Smooth muscle cell (in vitro differentiated cells): ENCODE results near the gene AK4. TPM values are rescaled to one million over a fixed set of nuclear protein-coding genes. Genes with fewer than 3 reads are reported as not detected.

Experiments used
- DNase-seq: peaks from one replicate; lab custom pipeline; 2025; ENCODE audit not compliant: unreplicated experiment; lab: John Stamatoyannopoulos, UW
- H2AFZ ChIP-seq: fragments of 200-600 bp; sonication (generic); 2 replicates; pipeline ENCODE4 v1.6.0; 2016; ENCODE audit warnings: antibody characterized with exemption, low read depth, mild to moderate bottlenecking
- H3F3A ChIP-seq: fragments of 200-600 bp; sonication (generic); 2 replicates; pipeline ENCODE4 v1.6.0; 2017; ENCODE audit warnings: antibody characterized with exemption, low read depth
- H3K27ac ChIP-seq: fragments of 200-600 bp; sonication (generic); 2 replicates; pipeline ENCODE4 v1.5.1; 2016; ENCODE audit warnings: low read depth, mild to moderate bottlenecking
- H3K27me3 ChIP-seq: fragments of 200-600 bp; sonication (generic); 2 replicates; pipeline ENCODE4 v1.6.1; 2016; ENCODE audit warnings: low read depth, mild to moderate bottlenecking
- H3K36me3 ChIP-seq: fragments of 200-600 bp; sonication (generic); 2 replicates; pipeline ENCODE4 v1.5.1; 2016; ENCODE audit warnings: low read depth
- H3K4me1 ChIP-seq: fragments of 200-600 bp; sonication (generic); 2 replicates; pipeline ENCODE4 v1.5.1; 2016; ENCODE audit warnings: low read depth
- H3K4me2 ChIP-seq: fragments of 200-600 bp; sonication (generic); 2 replicates; pipeline ENCODE4 v1.6.0; 2016; ENCODE audit warnings: mild to moderate bottlenecking
- H3K4me3 ChIP-seq: fragments of 200-600 bp; sonication (generic); 2 replicates; pipeline ENCODE4 v1.5.1; 2016; ENCODE audit warnings: mild to moderate bottlenecking
- H3K79me2 ChIP-seq: fragments of 200-600 bp; sonication (generic); 2 replicates; pipeline ENCODE4 v1.6.0; 2016; ENCODE audit warnings: low read depth, mild to moderate bottlenecking
- H3K9ac ChIP-seq: fragments of 200-600 bp; sonication (generic); 2 replicates; pipeline ENCODE4 v1.6.0; 2016; ENCODE audit warnings: low read depth
- H3K9me3 ChIP-seq: fragments of 200-600 bp; sonication (generic); replicated peaks from 2 replicates; pipeline ENCODE4 v1.5.1; 2016; ENCODE audit warnings: low read depth
- H4K20me1 ChIP-seq: fragments of 200-600 bp; sonication (generic); 2 replicates; pipeline ENCODE4 v1.6.0; 2016; ENCODE audit warnings: low read depth
- WGBS: methylation state at CpG from one replicate; pipeline ENCODE4 v1.1.7; 2016; ENCODE audit warnings: low lambda C conversion rate; 5-methylcytosine and 5-hydroxymethylcytosine counted together
- polyA plus RNA-seq: library from polyadenylated mRNA; unstranded; fragments of >200 nt; fragmentation: Nextera tagmentation; extraction: Ambion mirVana; gene quantifications from 2 replicates; pipeline ENCODE4 v1.2.1, GENCODE V29; 2016
- total RNA-seq: library from RNA; depleted of rRNA; stranded (reverse); fragments of >200 nt; gene quantifications from 2 replicates; pipeline ENCODE4 v1.2.3, GENCODE V29; 2014
- TF ChIP-seq, protein P1 (sequence below): fragments of 200-600 bp; sonication (generic); IDR thresholded peaks from 2 replicates; pipeline ENCODE4 v1.5.1; 2017; ENCODE audit warnings: borderline replicate concordance, mild to moderate bottlenecking, antibody characterized with exemption; ENCODE audit not compliant: insufficient read depth, poor library complexity, severe bottlenecking

AK4 gene
- total and polyA plus RNA-seq, 2 experiments from 2014 or later, result 52.9 to 61.4 TPM

DNA sequence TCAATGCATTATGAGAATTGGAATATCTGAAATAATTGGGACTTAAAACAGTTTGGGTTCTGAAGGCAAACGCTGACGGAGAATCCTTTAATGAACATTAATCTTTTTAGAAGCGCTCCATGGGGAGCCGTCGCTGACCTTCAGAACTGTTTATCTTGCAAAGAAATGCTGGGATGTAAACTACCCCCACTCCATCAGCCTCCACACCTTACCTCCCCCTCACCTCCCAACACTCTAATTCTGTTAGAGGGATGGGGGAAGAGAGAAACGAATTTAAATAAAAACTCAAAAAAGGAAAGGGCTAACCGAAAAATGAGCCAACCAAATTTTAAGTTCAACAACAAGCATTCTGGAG lies 117.3 kb downstream of the AK4 start:
- Histone ChIP-seq H3K4me1 (peaks cover 7% of the 10 kb centered on the region), H4K20me1 (no peaks in the 10 kb centered on the region), H3K9me3 (no peaks in the 10 kb centered on the region), H3K4me3 (peak overlapping the region; percentile 60), H3K27me3 (no peaks in the 10 kb centered on the region), H3K79me2 (no peaks in the 10 kb centered on the region), H3K27ac (no peak overlapping the region), H3K4me2 (peak overlapping the region; percentile 97), H3F3A (peaks cover 9% of the 10 kb centered on the region), H3K36me3 (no peaks in the 10 kb centered on the region), H2AFZ (peak overlapping the region; percentile 89), H3K9ac (no peak overlapping the region)
- TF ChIP-seq, protein P1, sequence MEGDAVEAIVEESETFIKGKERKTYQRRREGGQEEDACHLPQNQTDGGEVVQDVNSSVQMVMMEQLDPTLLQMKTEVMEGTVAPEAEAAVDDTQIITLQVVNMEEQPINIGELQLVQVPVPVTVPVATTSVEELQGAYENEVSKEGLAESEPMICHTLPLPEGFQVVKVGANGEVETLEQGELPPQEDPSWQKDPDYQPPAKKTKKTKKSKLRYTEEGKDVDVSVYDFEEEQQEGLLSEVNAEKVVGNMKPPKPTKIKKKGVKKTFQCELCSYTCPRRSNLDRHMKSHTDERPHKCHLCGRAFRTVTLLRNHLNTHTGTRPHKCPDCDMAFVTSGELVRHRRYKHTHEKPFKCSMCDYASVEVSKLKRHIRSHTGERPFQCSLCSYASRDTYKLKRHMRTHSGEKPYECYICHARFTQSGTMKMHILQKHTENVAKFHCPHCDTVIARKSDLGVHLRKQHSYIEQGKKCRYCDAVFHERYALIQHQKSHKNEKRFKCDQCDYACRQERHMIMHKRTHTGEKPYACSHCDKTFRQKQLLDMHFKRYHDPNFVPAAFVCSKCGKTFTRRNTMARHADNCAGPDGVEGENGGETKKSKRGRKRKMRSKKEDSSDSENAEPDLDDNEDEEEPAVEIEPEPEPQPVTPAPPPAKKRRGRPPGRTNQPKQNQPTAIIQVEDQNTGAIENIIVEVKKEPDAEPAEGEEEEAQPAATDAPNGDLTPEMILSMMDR, result no peak
- no peak for DNase-seq
- 9% methylated on average over 7 of the region's 7 CpGs for WGBS

DNA sequence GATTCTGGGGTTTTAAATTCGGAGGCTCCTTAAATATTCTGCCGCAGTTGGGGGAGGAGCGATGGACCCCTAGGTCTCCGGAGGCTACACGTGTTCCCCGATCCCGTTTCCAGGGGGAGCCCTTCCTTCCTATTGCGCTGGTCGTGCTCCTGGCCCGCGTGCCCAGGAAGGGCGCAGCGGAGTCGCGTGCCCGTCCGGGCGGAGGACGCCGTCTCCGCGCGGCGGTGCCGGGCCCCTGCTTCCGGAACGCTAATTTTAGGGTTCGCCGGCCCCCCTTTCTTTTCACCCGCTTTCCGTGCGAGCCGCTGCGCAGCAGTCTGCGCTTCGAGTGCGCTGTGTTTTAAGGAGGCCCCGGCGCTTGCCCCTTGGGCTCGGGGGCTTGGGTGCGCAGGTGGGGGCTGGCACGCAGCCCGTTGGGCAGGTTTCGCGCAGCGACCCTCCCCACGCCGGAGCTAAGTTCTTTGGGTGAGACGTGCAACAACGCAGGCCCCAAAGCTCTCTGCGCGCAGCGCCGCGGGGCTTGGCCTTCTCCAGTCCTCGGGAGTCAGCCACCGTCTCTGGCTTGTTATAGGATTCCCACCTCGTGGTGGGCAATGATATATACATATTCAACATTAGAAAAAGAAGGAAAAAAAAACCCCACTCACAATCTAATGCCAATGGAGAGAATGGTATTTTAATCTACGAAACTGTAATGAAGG lies 117.8 kb downstream of the AK4 start:
- DNase-seq, result no peak

DNA sequence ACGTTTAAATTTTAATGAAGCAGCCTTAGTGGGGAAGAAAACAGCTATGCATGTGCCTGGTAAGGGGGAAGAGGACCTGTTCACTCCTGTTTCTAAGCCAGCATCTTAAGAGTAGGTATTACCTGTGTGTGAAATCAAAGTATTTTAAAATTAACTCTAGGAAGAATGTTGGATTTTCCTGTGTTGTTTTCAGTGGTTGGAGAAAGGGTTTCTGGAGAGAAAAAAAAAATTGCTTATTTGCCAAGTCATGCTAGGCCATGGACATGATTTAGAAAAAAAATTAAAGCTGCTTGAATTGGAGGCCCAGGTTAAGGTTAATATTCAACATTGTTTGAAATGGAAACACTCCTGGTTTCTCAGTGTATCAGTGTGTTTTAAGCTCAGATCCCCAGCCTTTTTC lies 118.5 kb downstream of the AK4 start:
- no peak overlapping the region for H3K9ac ChIP-seq
- no peaks in the 10 kb centered on the region for H3K9me3 ChIP-seq
- TF ChIP-seq, protein P1, result no peak
- no peaks in the 10 kb centered on the region for H3K36me3 ChIP-seq
- DNase-seq, result no peak
- H3K79me2 ChIP-seq, result no peaks in the 10 kb centered on the region
- H3K4me3 ChIP-seq, result peak overlapping the region; percentile 60
- peaks cover 7% of the 10 kb centered on the region for H3K4me1 ChIP-seq
- 7% methylated on average over 1 of the region's 1 CpG for WGBS
- H3K27me3 ChIP-seq, result no peaks in the 10 kb centered on the region
- peak overlapping the region; percentile 89 for H2AFZ ChIP-seq
- peak overlapping the region; percentile 97 for H3K4me2 ChIP-seq
- no peaks in the 10 kb centered on the region for H4K20me1 ChIP-seq
- H3K27ac ChIP-seq, result no peak overlapping the region
- H3F3A ChIP-seq, result no peaks in the 10 kb centered on the region

More for the DNA sequence above, 117.8 kb downstream of the AK4 start:
- H3K36me3 ChIP-seq, result no peaks in the 10 kb centered on the region
- H2AFZ ChIP-seq, result peak overlapping the region; percentile 89
- H3K4me3 ChIP-seq, result peak overlapping the region; percentile 60
- no peaks in the 10 kb centered on the region for H3K79me2 ChIP-seq
- no peaks in the 10 kb centered on the region for H3K9me3 ChIP-seq
- 2% methylated on average over 58 of the region's 59 CpGs for WGBS
- H3K9ac ChIP-seq, result peak overlapping the region; percentile 16
- H3K27ac ChIP-seq, result no peak overlapping the region
- peaks cover 7% of the 10 kb centered on the region for H3K4me1 ChIP-seq
- peak overlapping the region; percentile 97 for H3K4me2 ChIP-seq
- TF ChIP-seq, protein P1, result peak; percentile 13
- no peaks in the 10 kb centered on the region for H4K20me1 ChIP-seq
- no peaks in the 10 kb centered on the region for H3K27me3 ChIP-seq
- peaks cover 4% of the 10 kb centered on the region for H3F3A ChIP-seq

DNA sequence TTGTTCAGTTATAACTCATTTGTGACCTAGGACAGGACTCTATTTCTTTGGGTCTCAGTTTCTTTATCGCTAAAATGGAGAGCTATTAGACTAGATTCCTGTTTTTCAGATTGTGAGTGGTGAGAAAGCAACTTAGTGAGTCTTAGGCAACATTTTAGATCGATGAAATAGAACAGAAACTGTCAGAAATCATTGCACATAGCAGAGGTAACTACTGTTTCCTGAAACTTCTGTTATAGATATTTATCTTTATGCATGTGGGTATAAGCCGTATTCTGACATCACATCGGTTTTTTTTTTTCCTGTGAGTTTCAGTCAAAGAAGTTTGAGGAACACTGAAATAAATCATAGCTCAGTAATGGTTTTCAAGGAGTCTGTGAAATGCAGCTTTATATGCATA lies 119.3 kb downstream of the AK4 start:
- no peaks in the 10 kb centered on the region for H3K36me3 ChIP-seq
- H3K4me3 ChIP-seq, result no peak overlapping the region
- H3K79me2 ChIP-seq, result no peaks in the 10 kb centered on the region
- H3K4me1 ChIP-seq, result peaks cover 7% of the 10 kb centered on the region
- H3K4me2 ChIP-seq, result no peak overlapping the region
- no peaks in the 10 kb centered on the region for H4K20me1 ChIP-seq
- no peaks in the 10 kb centered on the region for H3K27me3 ChIP-seq
- H3F3A ChIP-seq, result no peaks in the 10 kb centered on the region
- no peak overlapping the region for H3K9ac ChIP-seq
- 86% methylated on average over 4 of the region's 4 CpGs for WGBS
- no peaks in the 10 kb centered on the region for H3K9me3 ChIP-seq
- TF ChIP-seq, protein P1, result no peak
- no peak overlapping the region for H2AFZ ChIP-seq
- DNase-seq, result no peak
- no peak overlapping the region for H3K27ac ChIP-seq
